Placental epithelial cell (primary cell): ENCODE data around the gene RNF214. TPM values are rescaled to one million over a fixed set of nuclear protein-coding genes. Genes with fewer than 3 reads are reported as not detected.

Source experiments
- small RNA-seq: library from RNA; depleted of rRNA; stranded (forward); fragments of <200 nt; gene quantifications from one replicate; pipeline ENCODE3, GENCODE V24; 2012
- total RNA-seq: library from RNA; depleted of rRNA; stranded (reverse); fragments of >200 nt; gene quantifications from 2 replicates; pipeline ENCODE4 v1.2.3, GENCODE V29; 2012

Gene RNF214
- 12.3 and 14.1 TPM in 2 replicates for total RNA-seq

GRCh38 chr11:117232092-117232878 lies at the start of gene RNF214:
TSS of gene RNF214 (plus strand) at chr11:117232671. CDS start at chr11:117234273, 1,602 bp downstream.

GRCh38 chr11:117199053-117199915 lies 33.2 kb upstream of the RNF214 start, which contains the start of gene TAGLN:
TSS of gene TAGLN (plus strand) at chr11:117199370. CDS start at chr11:117203014, 3,644 bp downstream.

GRCh38 chr11:117231842-117232091 lies 704 bp upstream of the RNF214 start, which contains the start of gene PCSK7:
TSS of gene PCSK7 (minus strand) at chr11:117232073. CDS start at chr11:117229844, 2,229 bp downstream.

GRCh38 chr11:117290809-117291396 lies 58.4 kb downstream of the RNF214 start, which contains the start of gene BACE1-AS:
TSS of gene BACE1-AS (plus strand) at chr11:117291346.

GRCh38 chr11:117316197-117316961 lies 83.9 kb downstream of the RNF214 start, which contains the start of gene BACE1:
TSS of gene BACE1 (minus strand) at chr11:117316256. CDS start at chr11:117315795, 461 bp downstream.

GRCh38 chr11:117327567-117328374 lies 95.3 kb downstream of the RNF214 start, which contains the start of gene CEP164:
TSS of gene CEP164 (plus strand) at chr11:117327854. CDS start at chr11:117338587, 10,733 bp downstream.

Small RNAs within 50 kb of the gene (small RNA-seq; reads per million reads assigned to genes)
- gene RF00564 = not detected

Other genes starting within 250 kb of the RNF214 start
- gene SIK3, start 134.2 kb upstream of the RNF214 start, total RNA-seq = 9.5 and 11.8 TPM in 2 replicates
- 126 and 206 TPM in 2 replicates for gene PAFAH1B2, start 88.4 kb upstream of the RNF214 start, total RNA-seq
- gene SIDT2, start 53.9 kb upstream of the RNF214 start, total RNA-seq = 17.0 and 22.8 TPM in 2 replicates
- gene TAGLN, start 33.3 kb upstream of the RNF214 start, total RNA-seq = 61.6 and 1,293 TPM in 2 replicates
- gene PCSK7, start 598 bp upstream of the RNF214 start, total RNA-seq = 33.8 and 49.0 TPM in 2 replicates
- 4.3 and 4.7 TPM in 2 replicates for gene BACE1-AS, start 58.7 kb downstream of the RNF214 start, total RNA-seq
- 25.1 and 28.8 TPM in 2 replicates for gene BACE1, start 83.6 kb downstream of the RNF214 start, total RNA-seq
- 26.2 and 27.9 TPM in 2 replicates for gene CEP164, start 95.2 kb downstream of the RNF214 start, total RNA-seq